Neural crest cell (in vitro differentiated cells): ENCODE results near the gene BMP7. TPM values are rescaled to one million over a fixed set of nuclear protein-coding genes. Genes with fewer than 3 reads are reported as not detected.
"Not testable (repeated sequence)": the region's sequence is repeated elsewhere in the genome, so short reads cannot be mapped to it uniquely, and the experiment has no call there.

Experiments
- DNase-seq: peaks from one replicate; pipeline ENCODE4 v3.0.0; 2021; ENCODE audit warnings: low read depth, mixed read lengths, low spot score
- H3K27ac Mint-ChIP-seq: one replicate; pipeline ENCODE4 v1.8.0; 2021; ENCODE audit warnings: mild to moderate bottlenecking, mixed read lengths; ENCODE audit not compliant: unreplicated experiment
- H3K27me3 Mint-ChIP-seq: 2 replicates; pipeline ENCODE4 v1.8.0; 2021; ENCODE audit warnings: low read depth, mild to moderate bottlenecking, mixed read lengths
- H3K36me3 Mint-ChIP-seq: 2 replicates; pipeline ENCODE4 v1.8.0; 2021; ENCODE audit warnings: low read depth, mild to moderate bottlenecking, mixed read lengths
- H3K4me1 Mint-ChIP-seq: 2 replicates; pipeline ENCODE4 v1.8.0; 2021; ENCODE audit warnings: mixed read lengths
- H3K4me3 Mint-ChIP-seq: one replicate; pipeline ENCODE4 v1.8.0; 2021; ENCODE audit warnings: mild to moderate bottlenecking, mixed read lengths
- H3K9me3 Mint-ChIP-seq: 2 replicates; pipeline ENCODE4 v1.8.0; 2021; ENCODE audit warnings: mixed read lengths
- total RNA-seq: library from RNA; stranded (reverse); gene quantifications from 2 replicates; pipeline ENCODE4 v1.2.1, GENCODE V29; 2021
- TF ChIP-seq, protein P1 (sequence below): fragments of 200-600 bp; sonication (generic); conservative IDR thresholded peaks from 2 replicates; pipeline ENCODE4 v1.5.0; 2021; ENCODE audit warnings: antibody characterized with exemption, mild to moderate bottlenecking

BMP7 gene
- total RNA-seq, 1 donor from 2014 or later = 13.8 TPM

DNA sequence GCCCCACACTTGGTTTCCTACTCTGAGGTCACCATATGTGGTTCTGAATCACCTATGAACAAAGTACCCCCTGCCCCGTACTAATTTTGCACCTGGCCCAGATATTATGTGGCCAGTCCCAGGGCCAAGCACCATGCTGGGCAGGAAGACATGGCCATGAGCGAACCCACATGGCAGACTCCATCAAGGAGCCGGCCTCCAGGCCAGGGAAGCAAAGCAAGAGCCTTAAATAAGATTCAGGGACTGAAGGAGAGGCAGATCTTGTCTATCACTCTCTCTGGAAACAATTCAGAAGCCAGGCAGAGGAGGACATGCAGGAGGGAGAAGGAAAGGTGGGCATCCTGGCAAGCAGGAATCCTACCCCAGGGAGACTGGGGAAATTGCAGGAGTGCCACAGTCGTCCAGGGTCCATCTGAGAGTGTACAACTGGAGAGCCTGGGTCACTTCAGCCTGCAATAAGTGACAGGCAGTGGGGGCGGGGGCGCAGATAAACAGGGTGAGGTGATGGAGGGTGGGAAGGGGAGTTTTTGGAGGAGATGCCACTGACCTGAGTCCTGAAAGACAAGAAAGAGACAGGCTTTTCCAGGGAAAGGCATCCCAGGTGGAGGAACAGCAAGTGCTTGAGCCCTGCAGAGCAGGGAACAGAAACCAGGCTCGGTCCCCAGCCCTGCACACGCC lies 2.1 kb upstream of the BMP7 start:
- TF ChIP-seq, protein P1, sequence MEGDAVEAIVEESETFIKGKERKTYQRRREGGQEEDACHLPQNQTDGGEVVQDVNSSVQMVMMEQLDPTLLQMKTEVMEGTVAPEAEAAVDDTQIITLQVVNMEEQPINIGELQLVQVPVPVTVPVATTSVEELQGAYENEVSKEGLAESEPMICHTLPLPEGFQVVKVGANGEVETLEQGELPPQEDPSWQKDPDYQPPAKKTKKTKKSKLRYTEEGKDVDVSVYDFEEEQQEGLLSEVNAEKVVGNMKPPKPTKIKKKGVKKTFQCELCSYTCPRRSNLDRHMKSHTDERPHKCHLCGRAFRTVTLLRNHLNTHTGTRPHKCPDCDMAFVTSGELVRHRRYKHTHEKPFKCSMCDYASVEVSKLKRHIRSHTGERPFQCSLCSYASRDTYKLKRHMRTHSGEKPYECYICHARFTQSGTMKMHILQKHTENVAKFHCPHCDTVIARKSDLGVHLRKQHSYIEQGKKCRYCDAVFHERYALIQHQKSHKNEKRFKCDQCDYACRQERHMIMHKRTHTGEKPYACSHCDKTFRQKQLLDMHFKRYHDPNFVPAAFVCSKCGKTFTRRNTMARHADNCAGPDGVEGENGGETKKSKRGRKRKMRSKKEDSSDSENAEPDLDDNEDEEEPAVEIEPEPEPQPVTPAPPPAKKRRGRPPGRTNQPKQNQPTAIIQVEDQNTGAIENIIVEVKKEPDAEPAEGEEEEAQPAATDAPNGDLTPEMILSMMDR = no peak
- H3K27ac Mint-ChIP-seq = no peak overlapping the region
- H3K27me3 Mint-ChIP-seq = peaks cover 64% of the 10 kb centered on the region
- no peak for DNase-seq
- no peaks in the 10 kb centered on the region for H3K36me3 Mint-ChIP-seq
- H3K4me1 Mint-ChIP-seq = peaks cover 37% of the 10 kb centered on the region
- peak overlapping the region; percentile 57 for H3K4me3 Mint-ChIP-seq
- H3K9me3 Mint-ChIP-seq = no peaks in the 10 kb centered on the region

DNA sequence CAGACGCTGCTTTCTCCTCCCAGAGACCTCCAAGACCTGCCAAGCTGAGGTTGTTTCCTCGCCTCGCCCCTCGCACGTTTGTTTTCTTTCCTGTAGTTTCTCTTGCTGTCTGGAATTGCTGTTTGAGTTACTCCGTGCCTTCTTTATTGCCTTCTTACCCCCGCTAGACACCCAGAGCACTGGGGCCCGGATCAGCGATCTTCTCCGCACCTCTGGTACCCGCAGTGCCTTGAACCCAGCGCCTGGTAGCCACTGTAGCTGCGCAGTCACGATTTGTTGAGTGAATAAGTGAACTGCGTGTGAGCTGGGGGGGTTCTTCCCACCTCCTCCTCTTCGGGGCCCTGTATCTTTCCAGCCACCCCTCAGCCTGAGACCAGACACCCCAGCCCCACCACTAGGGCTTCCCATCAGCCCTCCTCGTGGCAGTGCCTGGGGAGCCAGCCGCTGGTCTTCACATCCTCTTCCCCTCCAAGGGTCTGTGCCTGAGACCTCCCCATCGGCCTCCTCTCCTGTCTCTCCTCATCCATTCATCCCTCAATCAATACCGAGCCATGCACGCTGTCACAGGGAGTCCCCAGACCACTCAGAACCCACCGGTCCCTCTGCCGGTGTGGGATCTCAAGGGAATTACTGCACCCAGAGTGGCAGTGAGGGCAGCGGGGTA lies 849 bp upstream of the BMP7 start:
- H3K4me3 Mint-ChIP-seq = peak overlapping the region; percentile 86
- TF ChIP-seq, protein P1 = no peak
- H3K9me3 Mint-ChIP-seq = no peaks in the 10 kb centered on the region
- no peak for DNase-seq
- no peaks in the 10 kb centered on the region for H3K36me3 Mint-ChIP-seq
- peaks cover 44% of the 10 kb centered on the region for H3K4me1 Mint-ChIP-seq
- H3K27me3 Mint-ChIP-seq = peaks cover 73% of the 10 kb centered on the region
- no peak overlapping the region for H3K27ac Mint-ChIP-seq

DNA sequence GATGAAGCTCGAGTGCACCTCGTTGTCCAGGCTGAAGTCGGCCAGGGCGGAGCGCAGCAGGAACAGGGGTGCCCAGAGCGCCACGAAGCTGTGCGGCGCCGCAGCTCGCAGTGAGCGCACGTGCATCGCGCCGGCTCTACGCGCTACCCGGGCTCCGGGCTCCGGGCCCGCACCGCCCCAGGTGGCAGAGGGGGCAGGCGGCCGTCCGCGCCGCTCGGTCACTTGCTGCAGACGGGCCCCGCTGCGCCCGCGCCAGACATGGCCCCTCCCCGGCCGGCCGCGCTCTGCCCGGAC lies 497 bp downstream of the BMP7 start:
- TF ChIP-seq, protein P1 = no peak
- no peak for DNase-seq
- H3K4me3 Mint-ChIP-seq = peak overlapping the region; percentile 89
- H3K27me3 Mint-ChIP-seq = peaks cover 86% of the 10 kb centered on the region
- H3K27ac Mint-ChIP-seq = no peak overlapping the region
- H3K36me3 Mint-ChIP-seq = no peaks in the 10 kb centered on the region
- no peaks in the 10 kb centered on the region for H3K9me3 Mint-ChIP-seq
- peaks cover 55% of the 10 kb centered on the region for H3K4me1 Mint-ChIP-seq

DNA sequence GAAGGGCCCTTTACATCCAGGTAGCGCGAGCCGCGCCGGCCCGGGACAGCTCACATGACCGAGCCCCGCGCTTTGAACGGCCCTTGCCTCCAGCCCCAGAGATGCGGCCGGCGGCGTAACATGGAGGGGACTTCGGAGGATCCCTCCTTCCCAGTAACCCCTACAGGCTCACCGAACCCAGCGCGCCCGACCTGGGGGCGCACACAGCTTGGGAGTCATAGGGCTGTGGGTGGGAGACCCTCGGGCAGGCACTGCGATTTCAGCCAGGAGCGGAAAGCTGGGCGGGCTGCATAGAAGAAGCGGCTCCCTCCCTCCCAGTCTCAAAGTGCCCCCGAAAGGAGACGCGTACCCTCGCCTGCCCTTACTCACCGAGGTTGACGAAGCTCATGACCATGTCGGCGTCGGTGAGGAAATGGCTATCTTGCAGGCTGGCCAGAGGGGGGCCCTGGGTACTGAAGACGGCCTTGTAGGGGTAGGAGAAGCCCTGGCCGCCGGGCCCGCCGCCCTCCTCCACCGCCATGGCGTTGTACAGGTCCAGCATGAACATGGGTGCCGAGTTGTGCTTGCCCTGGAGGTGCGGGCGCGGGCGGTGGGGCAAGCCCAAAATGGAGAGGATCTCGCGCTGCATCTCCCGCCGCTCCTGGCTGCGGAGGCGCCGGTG lies 975 bp downstream of the BMP7 start:
- Mint-ChIP-seq H3K4me3 (peak overlapping the region; percentile 89), H3K27ac (no peak overlapping the region), H3K9me3 (no peaks in the 10 kb centered on the region), H3K4me1 (peaks cover 56% of the 10 kb centered on the region), H3K27me3 (peaks cover 90% of the 10 kb centered on the region), H3K36me3 (no peaks in the 10 kb centered on the region)
- TF ChIP-seq, protein P1 = peak; percentile 11
- peak; percentile 23 for DNase-seq

DNA sequence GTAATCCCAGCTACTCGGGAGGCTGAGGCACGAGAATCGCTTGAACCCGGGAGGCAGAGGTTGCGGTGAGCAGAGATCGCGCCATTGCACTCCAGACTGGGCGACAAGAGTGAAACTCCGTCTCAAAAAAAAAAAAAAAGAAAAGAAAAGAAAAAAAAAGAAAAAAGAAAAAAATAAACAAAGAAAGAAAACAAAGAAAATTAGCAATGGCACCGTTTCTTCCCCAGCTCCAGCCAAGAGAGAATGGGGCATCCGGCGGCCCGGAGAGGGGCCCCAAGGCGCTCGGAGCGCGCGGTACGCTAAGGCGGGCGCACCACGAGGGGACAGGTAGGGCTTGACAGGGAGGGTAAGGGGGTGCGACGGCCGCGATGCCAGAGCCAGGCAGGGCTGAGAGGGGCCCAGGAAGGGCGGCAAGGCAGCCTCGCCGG lies 1.5 kb downstream of the BMP7 start:
- peaks cover 56% of the 10 kb centered on the region for H3K4me1 Mint-ChIP-seq
- H3K4me3 Mint-ChIP-seq = peak overlapping the region; percentile 89
- H3K36me3 Mint-ChIP-seq, H3K9me3 Mint-ChIP-seq, H3K27ac Mint-ChIP-seq, DNase-seq: not testable (repeated sequence)
- peaks cover 91% of the 10 kb centered on the region for H3K27me3 Mint-ChIP-seq
